HG03575 (cell line): Measurements from ENCODE around the gene ASCL2.
"Not testable (repeated sequence)": the region's sequence is repeated elsewhere in the genome, so short reads cannot be mapped to it uniquely, and the experiment has no call there.

Source experiments
- ATAC-seq: cut with Tn5 transposase; IDR thresholded peaks from one replicate; pipeline ENCODE4 v1.9.1; 2021; ENCODE audit not compliant: unreplicated experiment, insufficient number of reproducible peaks, low FRiP score; ENCODE audit errors: extremely low read depth

The ASCL2 gene

DNA sequence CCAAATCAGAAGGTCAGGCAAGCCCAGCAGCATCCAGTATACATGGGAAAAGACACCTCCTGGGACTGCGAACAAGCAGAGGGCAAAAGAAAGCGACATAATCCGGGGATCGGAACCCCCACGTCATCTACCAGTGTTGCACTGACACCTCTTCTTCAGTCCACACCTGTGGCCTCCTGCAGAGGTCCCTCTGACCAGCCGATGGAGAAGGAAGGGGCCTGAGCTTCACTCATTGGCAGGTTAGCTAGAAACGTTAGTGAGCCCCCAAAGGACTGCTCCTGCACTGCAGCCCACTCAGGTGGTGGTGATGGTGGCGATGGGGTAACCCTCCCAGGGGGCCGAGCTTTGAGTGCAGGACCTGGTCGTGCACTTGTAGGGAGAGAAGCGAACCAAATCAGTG lies 22.1 kb downstream of the ASCL2 start:
- no peak for ATAC-seq

DNA sequence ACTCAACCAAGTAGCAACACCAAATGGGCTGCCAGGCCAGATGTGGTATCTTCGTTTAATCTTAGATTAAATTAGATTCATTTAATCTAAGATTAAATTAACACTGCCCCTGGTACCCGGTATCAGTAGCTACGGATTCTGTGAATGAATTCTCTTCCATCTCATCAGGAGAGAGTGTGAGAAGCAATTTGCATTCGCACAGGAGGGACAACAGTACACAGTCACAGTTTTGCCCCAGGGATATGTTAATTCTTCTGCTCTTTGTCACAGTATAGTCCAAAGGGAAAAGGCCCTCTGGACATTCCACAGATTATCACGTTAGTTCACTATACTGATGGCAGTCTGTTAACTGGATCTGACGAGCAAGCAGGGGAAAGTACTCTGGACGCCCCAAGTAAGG lies 22.9 kb downstream of the ASCL2 start:
- ATAC-seq: no peak

DNA sequence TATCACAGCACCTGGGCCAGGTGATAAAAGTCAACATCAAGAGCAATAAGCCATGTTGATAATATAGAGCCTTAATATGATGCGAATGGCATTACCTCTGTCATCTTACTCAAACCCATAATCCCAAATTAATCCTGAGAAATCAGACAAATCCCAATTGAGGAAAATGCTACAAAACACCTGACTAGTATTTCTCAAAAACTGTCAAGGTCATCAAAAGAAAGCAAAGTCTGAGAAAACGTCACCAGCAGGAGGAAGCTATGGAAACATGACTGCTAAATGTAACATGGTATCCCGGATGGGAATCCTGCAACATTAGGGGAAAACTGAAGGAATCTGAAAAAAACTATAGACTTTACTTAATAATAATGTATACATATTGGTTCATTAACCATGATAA lies 29.6 kb downstream of the ASCL2 start:
- ATAC-seq: no peak

DNA sequence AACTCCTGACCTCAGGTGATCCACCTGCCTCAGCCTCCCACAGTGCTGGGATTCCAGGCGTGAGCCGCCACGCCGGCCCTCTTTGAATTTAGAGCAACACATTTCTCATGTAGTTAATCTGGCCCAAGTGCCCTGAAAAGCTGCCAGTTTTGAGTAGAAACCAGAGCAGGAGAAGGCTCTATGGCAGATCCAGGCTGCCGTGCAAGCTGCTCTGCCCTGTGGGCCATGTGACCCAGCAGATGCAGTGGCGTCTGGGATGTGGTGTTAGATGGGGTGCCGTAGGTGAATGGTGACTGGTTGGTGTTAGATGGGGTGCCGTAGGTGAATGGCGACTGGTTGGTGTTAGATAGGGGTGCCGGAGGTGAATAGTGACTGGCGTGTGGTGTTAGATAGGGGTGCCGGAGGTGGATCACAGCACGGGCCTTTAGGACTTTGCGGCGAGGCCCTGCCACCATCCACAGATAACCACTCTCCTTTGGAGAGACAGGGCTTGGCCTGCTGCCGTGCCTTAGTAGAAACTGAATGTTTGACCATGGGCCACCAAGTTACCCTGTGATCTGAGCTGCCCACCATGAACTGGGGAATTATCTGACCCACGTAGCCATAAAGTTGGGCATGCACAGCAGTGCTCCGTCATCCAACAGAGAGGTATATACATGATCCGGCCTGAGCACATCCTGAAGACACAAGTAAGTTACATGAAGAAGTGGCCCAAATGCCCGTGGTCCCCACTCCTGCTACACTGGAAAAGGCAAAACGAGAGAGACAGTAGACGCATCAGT lies 32.7 kb downstream of the ASCL2 start:
- no peak for ATAC-seq

DNA sequence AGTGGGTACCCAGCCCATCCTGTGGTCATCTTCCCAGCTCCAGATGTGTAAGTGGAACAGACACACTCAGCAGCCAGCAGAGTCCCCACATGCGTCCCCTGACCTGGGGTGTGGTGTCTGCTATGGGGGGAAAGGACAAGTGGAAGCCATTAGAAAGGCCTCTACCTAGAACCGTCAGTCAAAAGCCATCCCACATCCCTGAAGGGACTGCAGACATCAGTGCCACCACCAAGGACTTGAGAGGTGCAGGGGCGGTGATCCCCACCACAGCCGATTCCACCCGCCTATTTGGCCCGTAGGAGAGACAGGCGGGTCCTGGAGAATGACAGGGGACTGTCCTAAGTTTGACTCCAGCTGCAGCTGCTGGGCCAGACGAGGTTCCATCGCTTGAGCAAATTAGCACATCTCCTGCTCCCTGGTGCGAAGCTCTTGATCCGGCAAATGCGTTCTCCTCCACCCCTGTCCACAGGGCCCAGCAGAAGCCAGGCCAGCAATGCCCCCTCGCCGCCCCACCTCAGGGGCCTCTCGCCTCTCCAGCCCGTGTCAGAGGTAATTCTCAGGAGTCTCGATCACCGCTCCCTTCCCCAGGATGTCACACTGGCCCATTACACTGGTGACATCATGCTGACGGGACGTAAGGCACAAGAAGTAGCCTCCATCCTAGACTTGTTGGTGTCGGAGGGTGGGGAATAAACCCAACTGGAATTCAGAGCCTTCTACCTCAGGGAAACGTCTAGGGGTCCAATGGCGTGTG lies 33.8 kb downstream of the ASCL2 start:
- ATAC-seq: not testable (repeated sequence)

DNA sequence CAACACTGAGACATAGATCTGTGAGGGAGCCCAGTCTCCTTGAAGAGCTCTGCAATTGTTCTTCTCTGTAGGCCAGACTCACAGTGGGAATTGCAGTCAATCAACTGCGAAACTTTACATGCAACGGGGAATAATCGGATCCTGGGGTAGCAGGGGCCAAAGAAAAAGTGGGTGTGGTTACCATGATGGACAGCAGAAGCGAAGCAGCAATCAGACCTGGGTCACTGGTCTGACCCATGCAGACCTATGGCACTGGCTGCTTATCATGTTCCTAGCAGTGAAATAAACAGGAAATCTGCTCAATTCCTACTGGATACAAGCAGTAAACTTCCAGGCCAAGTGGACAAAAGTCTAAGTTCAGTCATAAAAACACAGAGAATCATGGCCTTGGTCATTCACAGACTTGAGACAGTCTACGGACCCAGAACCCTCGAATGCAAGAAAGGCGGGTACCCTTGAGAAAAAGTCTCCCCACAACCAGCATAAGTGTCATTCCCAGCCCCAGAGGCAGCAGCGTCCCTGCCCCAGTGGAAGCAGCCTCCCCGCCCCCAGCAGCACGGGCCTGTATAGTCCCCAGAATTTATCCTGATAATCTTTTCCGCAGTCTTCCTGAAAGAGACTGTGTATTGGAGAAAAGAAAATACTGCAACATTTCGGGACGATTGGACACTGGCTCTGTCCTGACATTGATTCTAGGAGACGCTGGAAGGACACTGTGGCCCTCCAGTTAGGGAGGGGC lies 34.6 kb downstream of the ASCL2 start:
- no peak for ATAC-seq

DNA sequence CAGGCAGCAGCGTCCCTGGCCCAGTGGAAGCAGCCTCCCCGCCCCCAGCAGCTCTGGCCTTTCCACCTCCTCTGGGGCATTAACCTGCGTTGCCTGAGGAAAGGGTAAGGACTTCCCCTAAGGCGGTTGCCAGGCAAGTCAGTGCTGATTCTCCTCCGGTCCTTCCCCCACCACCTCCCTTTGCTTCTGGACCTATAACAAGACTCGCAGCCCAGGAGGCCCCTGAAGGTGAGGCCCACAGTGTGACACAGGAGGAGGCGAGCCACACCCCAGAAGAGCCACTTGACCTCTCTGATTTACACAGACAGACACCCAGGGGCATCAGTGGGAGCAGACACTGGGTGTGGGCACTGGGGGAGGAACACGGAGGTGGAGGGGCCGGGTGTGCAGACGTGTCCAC lies 35.4 kb downstream of the ASCL2 start:
- ATAC-seq: no peak

DNA sequence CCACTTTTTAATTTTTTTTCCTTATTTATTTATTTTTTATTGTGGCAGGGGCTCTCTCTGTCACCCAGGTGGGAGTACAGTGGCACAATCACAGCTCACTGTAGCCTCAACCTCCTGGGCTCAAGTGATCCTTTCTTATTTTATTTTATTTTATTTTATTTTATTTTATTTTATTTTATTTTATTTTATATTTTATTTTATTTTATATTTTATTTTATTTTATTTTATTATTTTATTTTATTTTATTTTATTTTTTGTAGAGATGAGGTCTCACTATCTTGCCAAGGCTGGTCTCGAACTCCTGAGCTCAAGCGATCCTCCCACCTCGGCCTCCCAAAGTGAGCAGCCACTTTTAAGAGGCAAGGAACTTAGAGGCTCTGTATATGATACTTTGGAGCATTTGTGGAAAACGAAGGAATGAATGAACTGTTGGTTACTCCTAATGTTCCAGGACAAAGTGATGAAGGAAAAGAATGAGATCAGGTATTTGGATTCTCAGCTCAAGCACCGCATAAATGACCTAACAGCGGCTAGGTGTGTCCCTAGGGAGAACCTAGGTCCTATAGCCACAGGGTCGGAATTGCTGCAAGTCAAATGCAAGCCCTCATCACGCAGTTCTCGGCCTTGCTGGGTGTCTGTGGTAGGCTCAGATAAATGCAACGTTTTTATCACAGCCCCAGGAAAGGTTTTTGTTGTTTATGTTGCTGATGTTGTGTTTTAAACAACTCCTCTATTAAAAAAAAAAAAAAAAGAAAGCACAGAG lies 36.5 kb downstream of the ASCL2 start:
- no peak for ATAC-seq

DNA sequence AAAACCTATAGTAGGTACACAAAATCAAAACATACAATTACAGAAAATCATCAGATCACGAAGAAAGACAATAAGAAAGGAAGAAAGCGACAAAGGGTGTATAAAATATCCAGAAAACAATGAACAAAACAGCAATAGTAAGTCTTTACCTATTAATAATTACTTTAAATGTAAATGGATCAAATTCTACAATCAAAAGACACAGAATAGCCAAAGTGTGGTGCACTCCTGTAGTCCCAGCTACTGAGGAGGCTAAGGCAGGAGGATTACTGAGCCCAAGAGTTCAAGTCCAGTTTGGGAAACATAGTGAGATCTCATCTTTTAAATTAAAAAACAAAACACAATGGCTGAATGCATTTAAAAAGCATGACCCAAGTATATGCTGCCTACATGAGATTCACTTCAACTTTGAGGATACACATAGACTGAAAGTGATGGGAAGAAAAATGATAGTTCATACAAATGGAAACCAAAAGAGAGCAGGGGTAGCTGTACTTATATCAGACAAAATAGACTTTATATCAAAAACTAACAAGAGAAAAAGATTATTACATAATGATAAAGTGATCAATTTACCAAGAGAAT lies 40.6 kb downstream of the ASCL2 start:
- ATAC-seq: no peak

DNA sequence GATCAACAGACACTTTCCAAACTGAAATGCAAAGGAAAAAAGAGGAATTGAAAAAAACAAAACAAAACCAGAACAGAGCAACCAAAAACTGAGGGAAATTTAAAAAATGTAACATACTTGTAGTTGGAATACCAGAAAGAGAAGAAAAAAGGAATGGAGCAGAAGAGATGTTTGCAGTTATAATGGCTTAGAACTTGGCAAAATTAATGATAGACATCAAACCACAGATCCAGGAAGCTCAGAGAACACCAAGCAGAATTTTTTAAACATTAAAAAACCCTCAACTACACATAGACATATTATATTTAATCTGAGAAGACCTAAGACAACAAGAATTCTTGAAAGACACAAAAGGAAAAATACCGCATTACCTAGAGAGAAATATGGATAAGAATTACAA lies 46.1 kb downstream of the ASCL2 start:
- no peak for ATAC-seq

DNA sequence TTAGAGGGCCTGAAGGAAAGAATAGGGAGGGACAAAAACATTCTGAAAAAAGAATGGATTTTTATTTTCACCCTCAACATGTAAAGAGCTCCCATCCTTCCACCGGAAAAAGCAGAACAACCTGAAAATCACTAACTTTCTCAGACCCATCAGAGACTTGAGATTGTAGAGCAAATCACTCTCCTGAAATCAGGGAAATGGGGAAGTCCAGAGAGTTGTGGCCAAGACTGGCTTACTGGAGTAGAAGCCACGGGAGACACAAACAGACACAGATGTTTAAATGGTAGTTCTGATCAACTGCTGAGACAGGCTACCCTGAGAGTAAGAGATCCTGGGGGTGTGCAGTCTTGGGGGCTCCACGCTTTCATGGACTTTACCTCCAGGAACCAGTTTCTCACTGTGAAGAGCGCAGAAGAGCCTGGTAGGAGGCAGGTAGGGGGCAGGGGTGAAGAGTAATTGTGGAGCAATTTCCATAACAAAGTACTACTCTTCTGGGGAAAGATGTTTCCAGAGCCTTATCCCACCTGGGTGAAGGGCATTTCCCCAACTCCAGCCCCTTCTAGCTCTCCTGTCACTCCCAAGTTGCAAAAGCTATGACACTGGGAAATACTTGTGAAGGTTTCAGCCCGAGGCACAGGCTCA lies 47.1 kb downstream of the ASCL2 start:
- no peak for ATAC-seq

DNA sequence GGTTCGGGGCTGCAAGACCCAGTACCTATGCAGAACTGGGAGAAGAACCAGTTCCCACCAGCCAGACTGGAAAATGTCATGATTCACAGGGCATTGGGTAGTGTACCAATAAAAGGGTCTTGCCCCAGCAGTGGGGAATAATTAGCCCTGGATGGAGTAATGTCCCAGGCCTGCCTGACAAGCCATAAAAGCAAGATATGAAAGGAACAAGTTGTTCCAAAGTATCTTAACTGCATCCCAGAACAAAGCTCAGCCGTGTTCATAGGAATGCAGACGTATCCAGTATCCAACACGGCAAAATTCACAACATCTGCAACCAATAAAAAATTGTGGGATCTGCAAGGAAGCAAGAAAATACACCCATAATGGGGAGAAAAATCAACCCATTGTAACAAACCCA lies 47.9 kb downstream of the ASCL2 start:
- ATAC-seq: no peak

DNA sequence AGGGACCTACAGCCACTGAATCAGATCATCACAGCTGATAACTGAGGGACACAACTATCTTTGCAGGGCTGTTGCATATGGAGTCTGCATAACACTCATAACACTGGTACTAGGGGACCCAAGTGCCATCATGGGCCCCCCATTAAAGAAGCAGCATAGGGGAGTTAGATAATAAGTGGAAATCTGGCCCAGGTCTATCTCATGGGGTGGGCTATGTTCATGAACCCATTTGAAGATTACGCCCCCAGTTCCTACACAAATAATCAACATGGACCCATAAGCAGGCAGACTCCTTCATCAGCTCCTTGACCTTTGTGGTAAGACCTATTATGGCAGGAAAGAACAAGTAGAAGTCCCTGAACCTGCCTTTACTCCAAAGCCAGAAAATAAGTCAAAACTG lies 48.8 kb downstream of the ASCL2 start:
- no peak for ATAC-seq

DNA sequence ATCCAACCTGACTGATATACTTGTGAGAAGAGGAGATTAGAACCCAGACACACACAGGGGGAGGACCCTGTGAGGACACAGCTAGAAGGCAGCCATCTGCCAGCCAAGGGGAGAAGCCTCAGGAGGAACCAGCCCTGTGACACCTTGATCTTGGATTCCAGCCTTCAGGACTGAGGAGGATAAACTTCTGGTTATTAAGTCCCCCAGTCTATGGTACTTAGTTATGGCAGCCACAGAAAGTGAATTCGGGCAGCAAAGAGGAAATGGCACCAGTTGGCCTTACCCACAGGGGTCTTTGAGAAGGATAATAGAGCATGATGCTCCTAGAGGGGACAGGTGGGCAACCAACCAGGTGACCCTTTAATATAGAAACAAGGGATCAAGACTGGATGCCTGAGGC lies 49.4 kb downstream of the ASCL2 start:
- no peak for ATAC-seq

DNA sequence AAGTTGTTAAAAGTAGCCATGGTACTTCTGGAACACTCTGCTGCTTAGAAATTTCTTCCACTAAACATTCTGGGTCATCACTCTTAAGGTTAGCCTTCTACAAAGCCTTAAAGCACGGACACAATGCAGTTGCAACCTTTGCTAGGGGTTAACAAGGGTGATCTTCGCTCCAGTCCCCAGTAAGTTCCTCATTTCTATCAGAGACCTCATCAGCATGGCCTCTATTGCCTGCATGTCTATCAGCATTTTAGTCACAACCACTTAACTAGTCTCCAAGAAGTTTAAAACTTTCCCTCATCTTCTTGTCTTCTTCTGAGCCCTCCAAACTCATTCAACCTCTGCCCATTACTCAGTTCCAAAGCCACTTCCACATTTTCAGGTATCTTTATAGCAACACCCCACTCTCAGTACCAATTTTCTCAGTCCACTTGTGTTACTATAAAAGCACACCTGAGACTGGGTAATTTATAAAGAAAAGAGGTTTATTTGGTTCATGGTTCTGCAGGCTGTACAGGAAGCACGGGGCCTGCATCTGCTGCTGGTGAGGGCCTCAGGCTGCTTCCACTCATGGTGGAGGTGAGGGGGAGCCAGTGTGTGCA lies 50.1 kb downstream of the ASCL2 start:
- no peak for ATAC-seq

DNA sequence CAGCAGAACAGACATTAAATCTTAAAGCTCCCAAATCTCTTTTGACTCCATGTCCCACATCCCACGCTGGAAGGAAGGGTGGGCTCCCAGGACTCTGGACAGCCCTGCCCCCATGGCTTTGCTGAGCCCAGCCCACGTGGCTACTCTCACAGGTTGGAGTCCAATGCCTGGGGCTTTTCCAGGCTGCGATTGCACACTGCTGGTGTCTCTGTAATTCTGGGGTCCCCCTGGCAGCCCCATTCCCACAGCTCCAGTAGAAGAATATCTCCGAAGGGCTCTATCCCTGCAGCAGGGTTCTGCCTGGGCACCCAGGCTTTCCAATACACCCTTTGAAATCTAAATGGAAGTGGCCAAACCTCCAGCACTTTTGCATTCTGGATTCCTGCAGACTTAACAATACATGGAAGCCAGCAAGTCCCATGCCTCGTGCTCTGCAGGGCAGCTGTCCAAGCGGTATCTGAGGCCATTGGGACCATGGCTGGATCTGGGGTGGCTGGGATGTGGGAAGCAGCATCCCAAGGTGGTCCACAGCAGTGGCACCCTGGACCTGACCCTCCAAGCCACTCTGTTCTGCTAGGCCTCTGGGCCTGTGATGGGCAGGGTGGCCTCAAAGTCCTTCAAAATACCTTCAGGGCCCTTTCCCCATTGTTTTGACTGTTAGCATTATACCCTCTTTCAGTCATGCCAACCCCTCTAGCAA lies 50.9 kb downstream of the ASCL2 start:
- ATAC-seq: no peak
